ENCODE results near the gene MAGEA11.
"Not testable (repeated sequence)": the region's sequence is repeated elsewhere in the genome, so short reads cannot be mapped to it uniquely, and the experiment has no call there.

Gene MAGEA11

GRCh38 chrX:149746390-149747007 lies 34.6 kb downstream of the MAGEA11 start:
- H3K9ac ChIP-seq (ENCODE audit: low read length); H3F3A ChIP-seq (ENCODE audit: insufficient read depth): not testable (repeated sequence)

GRCh38 chrX:149757206-149758067 lies 45.6 kb downstream of the MAGEA11 start:
- Histone ChIP-seq H3F3A (ENCODE audit: insufficient read depth) (no peaks in the 10 kb centered on the region), H3K9me3 (ENCODE audit: insufficient read depth, low read length) (no peaks in the 10 kb centered on the region), H4K20me1 (ENCODE audit: low read depth, low read length) (no peaks in the 10 kb centered on the region), H3K79me2 (ENCODE audit: insufficient read depth, low read length) (no peaks in the 10 kb centered on the region), H3K9ac (ENCODE audit: low read length) (no peak overlapping the region), H3K27me3 (ENCODE audit: low read length) (no peaks in the 10 kb centered on the region), H3K36me3 (ENCODE audit: low read length) (no peaks in the 10 kb centered on the region), H3K9me2 (replicated peaks; ENCODE audit: insufficient read depth, low read length) (no peaks in the 10 kb centered on the region), H2AFZ (ENCODE audit: low read depth, low read length, severe bottlenecking) (no peak overlapping the region), H3K4me2 (ENCODE audit: low read depth, low read length, poor library complexity, severe bottlenecking) (no peak overlapping the region), H3K27ac (ENCODE audit: low read depth, low read length) (no peak overlapping the region), H3K4me3 (ENCODE audit: insufficient read depth, low read length, poor library complexity, severe bottlenecking) (no peak overlapping the region)
- no peak for TF ChIP-seq CTCF (IDR thresholded peaks at IDR 0.05; ENCODE audit: insufficient read depth, low read length, poor library complexity, severe bottlenecking)
- no peak for TF ChIP-seq EZH2phosphoT487 (conservative IDR thresholded peaks at IDR 0.05; ENCODE audit: low read length)

More at GRCh38 chrX:149746390-149747007, 34.6 kb downstream of the MAGEA11 start:
- not testable (repeated sequence) for H3K4me3 ChIP-seq (ENCODE audit: insufficient read depth, low read length, poor library complexity, severe bottlenecking); H3K27me3 ChIP-seq (ENCODE audit: low read length); H3K36me3 ChIP-seq (ENCODE audit: low read length); H4K20me1 ChIP-seq (ENCODE audit: low read depth, low read length); H3K9me3 ChIP-seq (ENCODE audit: insufficient read depth, low read length); H3K27ac ChIP-seq (ENCODE audit: low read depth, low read length); H3K9me2 ChIP-seq (replicated peaks; ENCODE audit: insufficient read depth, low read length); H3K79me2 ChIP-seq (ENCODE audit: insufficient read depth, low read length); H2AFZ ChIP-seq (ENCODE audit: low read depth, low read length, severe bottlenecking); H3K4me2 ChIP-seq (ENCODE audit: low read depth, low read length, poor library complexity, severe bottlenecking)

- Histone ChIP-seq H3K9me2 (replicated peaks; ENCODE audit: insufficient read depth, low read length) (no peaks in the 10 kb centered on the region), H3K4me3 (ENCODE audit: insufficient read depth, low read length, poor library complexity, severe bottlenecking) (no peak overlapping the region), H3K9me3 (ENCODE audit: insufficient read depth, low read length) (no peaks in the 10 kb centered on the region)
Measured at GRCh38 chrX:149758068-149758714, 46.3 kb downstream of the MAGEA11 start.

GRCh38 chrX:149758715-149759078 lies 46.8 kb downstream of the MAGEA11 start:
- H3K4me2 ChIP-seq (ENCODE audit: low read depth, low read length, poor library complexity, severe bottlenecking); H2AFZ ChIP-seq (ENCODE audit: low read depth, low read length, severe bottlenecking); H3K27ac ChIP-seq (ENCODE audit: low read depth, low read length); H3K27me3 ChIP-seq (ENCODE audit: low read length); H3K9ac ChIP-seq (ENCODE audit: low read length); H4K20me1 ChIP-seq (ENCODE audit: low read depth, low read length); H3K36me3 ChIP-seq (ENCODE audit: low read length); H3K4me3 ChIP-seq (ENCODE audit: insufficient read depth, low read length, poor library complexity, severe bottlenecking); H3K79me2 ChIP-seq (ENCODE audit: insufficient read depth, low read length); H3F3A ChIP-seq (ENCODE audit: insufficient read depth); H3K9me3 ChIP-seq (ENCODE audit: insufficient read depth, low read length); H3K9me2 ChIP-seq (replicated peaks; ENCODE audit: insufficient read depth, low read length): not testable (repeated sequence)

More at GRCh38 chrX:149758068-149758714, 46.3 kb downstream of the MAGEA11 start:
- Histone ChIP-seq H3K4me2 (ENCODE audit: low read depth, low read length, poor library complexity, severe bottlenecking) (no peak overlapping the region), H2AFZ (ENCODE audit: low read depth, low read length, severe bottlenecking) (no peak overlapping the region), H3K79me2 (ENCODE audit: insufficient read depth, low read length) (no peaks in the 10 kb centered on the region), H3K27ac (ENCODE audit: low read depth, low read length) (no peak overlapping the region), H4K20me1 (ENCODE audit: low read depth, low read length) (no peaks in the 10 kb centered on the region), H3K36me3 (ENCODE audit: low read length) (no peaks in the 10 kb centered on the region), H3K27me3 (ENCODE audit: low read length) (no peaks in the 10 kb centered on the region), H3K9ac (ENCODE audit: low read length) (no peak overlapping the region), H3F3A (ENCODE audit: insufficient read depth) (no peaks in the 10 kb centered on the region)
- TF ChIP-seq EZH2phosphoT487 (conservative IDR thresholded peaks at IDR 0.05; ENCODE audit: low read length) (no peak), CTCF (IDR thresholded peaks at IDR 0.05; ENCODE audit: insufficient read depth, low read length, poor library complexity, severe bottlenecking) (no peak)

Measured in SU-DHL-6 (cell line).